IPS-NIHi11 (cell line): ENCODE results near the gene LINC00237.

Experiments used
- DNase-seq: peaks from one replicate; pipeline ENCODE4 v3.0.0; 2012; ENCODE audit warnings: mixed read lengths, low spot score

The LINC00237 gene

GRCh38 chr20:21046413-21047070 is 59.6 kb downstream of the LINC00237 start:
- DNase-seq: no peak
